Measurements from ENCODE around the gene GCLM.

- TF ChIP-seq, protein P1, sequence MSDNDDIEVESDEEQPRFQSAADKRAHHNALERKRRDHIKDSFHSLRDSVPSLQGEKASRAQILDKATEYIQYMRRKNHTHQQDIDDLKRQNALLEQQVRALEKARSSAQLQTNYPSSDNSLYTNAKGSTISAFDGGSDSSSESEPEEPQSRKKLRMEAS (IDR thresholded peaks at IDR 0.05; ENCODE audit: low read depth, low read length): no peak
- TF ChIP-seq CTCF (IDR thresholded peaks at IDR 0.05; ENCODE audit: low read depth, low read length) (no peak), POLR2A (IDR thresholded peaks at IDR 0.05; ENCODE audit: extremely low read depth, insufficient read length) (no peak), MYC (IDR thresholded peaks at IDR 0.05; ENCODE audit: low read depth, low read length) (no peak)
These were observed 57.9 kb downstream of the GCLM start for GRCh38 chr1:93851327-93851712.

All from NB4 (cell line).